Mammary epithelial cell (primary cell): Measurements from ENCODE around the gene TENM4.

Experiments
- CTCF ChIP-seq, 2 donors: IDR thresholded peaks in 1 of 2; conservative IDR thresholded peaks in 1 of 2; 2 replicates each; pipeline ENCODE4 v1.5.1; 2011 to 2012; ENCODE audit warnings: inconsistent platforms in 2 of 2, low read length in 2 of 2, mild to moderate bottlenecking in 2 of 2, control low read depth in 1 of 2, low read depth in 1 of 2; ENCODE audit not compliant: insufficient read depth in 1 of 2; ENCODE audit errors: extremely low read depth in 1 of 2
- EZH2 ChIP-seq: IDR thresholded peaks from 2 replicates; pipeline ENCODE4 v1.6.1; 2012; ENCODE audit warnings: low read length, inconsistent platforms, borderline replicate concordance

- TF ChIP-seq CTCF (conservative IDR thresholded peaks at IDR 0.05 in 1 of 2, IDR thresholded peaks at IDR 0.05 in 1 of 2; ENCODE audit: extremely low read depth in 1 of 2, insufficient read depth in 1 of 2, low read depth in 1 of 2, low read length in 2 of 2) (no peak), EZH2 (no peak)
These were observed 475.4 kb downstream of the TENM4 start for GRCh38 chr11:78965432-78965831.
